NCI-H2171 (cell line): ENCODE measurements around the gene EIF4G3.
A peak's percentile ranks its signal among the peaks of the same experiment; 100 is the strongest.

Experiments
- DNase-seq: peaks from one replicate; lab custom pipeline; 2025; lab: John Stamatoyannopoulos, UW

EIF4G3 gene

GRCh38 chr1:20993716-20994575 lies 182.8 kb downstream of the EIF4G3 start:
- DNase-seq = no peak

DNA sequence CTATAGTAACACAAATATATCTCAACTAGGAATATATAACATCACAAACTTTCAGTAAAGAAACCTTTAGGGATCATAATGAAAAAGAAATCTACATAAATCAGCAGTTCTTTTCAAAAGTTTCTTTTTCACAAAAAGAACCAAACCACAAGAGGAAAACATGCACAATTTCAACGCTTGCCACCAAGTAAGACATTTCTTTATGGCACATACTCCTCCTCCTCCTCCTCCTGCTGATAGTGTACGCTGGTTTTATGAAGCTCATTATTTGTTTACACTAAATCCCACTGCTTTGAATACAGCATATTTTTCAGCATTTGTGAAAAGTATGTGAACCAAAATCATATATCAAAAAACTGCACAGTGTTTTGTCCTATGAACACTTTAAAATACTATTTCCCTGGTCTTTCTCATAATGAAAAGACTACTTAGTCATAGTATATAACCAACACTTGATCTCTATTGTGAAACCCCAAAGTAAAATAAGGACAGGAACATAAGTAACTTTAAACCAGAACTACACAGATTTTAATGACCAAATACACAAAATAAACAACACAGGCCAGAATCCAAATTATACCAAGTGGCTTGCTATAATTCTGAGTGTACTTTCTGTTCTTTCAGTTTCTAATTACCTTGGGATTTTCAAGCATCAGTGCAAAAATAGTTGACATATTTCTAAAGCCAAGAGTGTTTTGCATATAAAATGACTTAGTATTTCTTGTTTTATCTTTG lies 184.2 kb downstream of the EIF4G3 start:
- DNase-seq = no peak

GRCh38 chr1:20988943-20989342 lies 187.8 kb downstream of the EIF4G3 start:
- DNase-seq = no peak

GRCh38 chr1:20987831-20988825 lies 188.6 kb downstream of the EIF4G3 start:
- DNase-seq = no peak

- DNase-seq = no peak
These were observed 193.3 kb downstream of the EIF4G3 start for GRCh38 chr1:20983297-20983889.

DNA sequence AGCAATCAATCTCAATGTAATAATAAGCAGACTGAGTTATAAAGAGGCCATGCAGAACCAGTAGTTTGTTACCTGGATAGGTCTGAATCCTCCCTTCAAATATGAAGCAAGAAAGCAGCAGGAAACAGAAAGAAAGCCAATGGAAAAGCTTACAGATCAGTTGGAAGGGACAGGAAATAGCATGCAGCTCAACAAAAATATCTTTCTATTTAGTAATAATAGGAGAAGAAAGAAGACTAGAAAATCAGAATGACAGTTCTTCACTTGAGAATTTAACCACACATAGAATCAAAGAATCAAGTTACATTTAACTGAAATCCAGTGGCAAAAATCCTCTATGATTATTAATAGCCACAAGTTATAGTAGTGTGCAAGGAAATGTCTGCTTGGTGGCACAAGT lies 194.4 kb downstream of the EIF4G3 start:
- DNase-seq = no peak

- no peak for DNase-seq
These were observed 194.8 kb downstream of the EIF4G3 start for GRCh38 chr1:20981915-20982314.

- DNase-seq = no peak
These were observed 196.6 kb downstream of the EIF4G3 start for GRCh38 chr1:20980051-20980450.

DNA sequence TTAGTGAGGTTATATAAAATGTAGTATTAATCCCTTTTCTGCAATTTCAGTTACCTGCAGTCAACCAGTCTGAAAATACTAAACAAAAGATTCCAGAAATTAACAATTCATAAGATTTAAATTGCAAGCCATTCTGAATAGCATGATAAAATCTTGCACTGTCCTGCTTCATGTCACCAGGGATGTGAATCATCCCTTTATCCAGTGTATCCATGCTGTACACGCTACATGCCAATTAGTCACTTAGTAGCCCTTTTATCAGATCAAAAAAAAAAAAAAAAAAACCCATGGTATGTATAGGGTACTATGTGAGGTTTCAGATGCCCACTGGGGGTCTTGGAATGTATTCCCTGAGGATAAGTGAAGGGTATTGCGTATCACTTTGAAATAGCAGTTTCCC lies 198.3 kb downstream of the EIF4G3 start:
- no peak for DNase-seq

- no peak for DNase-seq
These were observed 201.0 kb downstream of the EIF4G3 start for GRCh38 chr1:20975668-20976067.

DNA sequence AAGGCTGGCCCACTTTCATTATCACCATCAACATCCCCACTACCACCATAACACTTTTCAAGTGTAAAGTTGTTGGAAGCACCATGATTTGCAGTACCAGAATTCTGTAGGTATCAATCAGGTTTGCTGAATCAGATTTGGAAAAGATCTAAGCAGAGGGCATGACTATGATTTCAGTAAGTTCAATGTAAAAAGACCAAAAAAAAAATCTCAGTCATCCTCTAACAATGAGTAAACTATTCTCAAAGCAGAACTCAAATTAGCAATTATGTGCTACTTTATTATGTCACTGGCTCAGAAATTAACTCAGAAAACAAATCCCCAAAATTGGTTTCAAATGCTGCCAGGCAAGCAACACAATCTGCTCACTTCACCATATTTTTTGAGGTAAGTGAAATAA lies 201.7 kb downstream of the EIF4G3 start:
- DNase-seq = peak; percentile 50

DNA sequence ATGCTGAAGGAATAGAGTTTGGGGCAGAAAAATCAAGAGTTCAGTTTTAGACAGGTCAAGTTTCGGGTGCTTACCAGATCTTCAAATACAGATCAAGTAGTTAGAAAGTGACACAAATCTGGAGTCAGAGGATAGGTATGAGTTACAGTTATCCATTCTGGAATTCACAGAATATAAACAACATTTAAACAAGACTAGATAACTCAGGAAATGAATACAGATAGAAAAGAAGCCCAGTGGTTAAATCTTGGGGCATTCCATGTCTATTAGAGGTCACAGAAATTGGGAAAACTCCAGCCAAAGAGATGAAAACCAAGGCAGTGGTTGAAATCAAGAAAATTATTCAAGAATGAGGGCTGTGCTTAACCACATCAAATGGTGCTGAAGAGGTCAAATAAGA lies 202.6 kb downstream of the EIF4G3 start:
- DNase-seq = no peak

DNA sequence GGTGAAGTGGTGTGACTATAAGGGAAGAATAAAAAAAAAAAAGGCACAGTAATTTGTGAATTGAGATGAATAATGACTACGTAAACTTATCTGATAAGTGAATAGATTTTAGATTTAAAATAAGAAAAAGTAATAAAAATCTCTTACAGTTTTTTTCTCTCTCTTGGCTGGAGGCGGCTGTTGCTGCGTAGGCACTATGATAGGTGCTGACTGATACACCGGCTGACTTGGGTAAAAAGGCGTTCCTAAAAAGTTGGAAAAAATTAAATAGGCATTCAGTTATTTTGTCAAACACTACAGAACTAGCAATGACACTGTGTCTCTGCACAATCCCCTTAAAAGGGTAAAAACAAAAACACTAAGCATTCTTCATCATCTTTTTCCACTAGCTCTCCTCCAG lies 203.8 kb downstream of the EIF4G3 start:
- DNase-seq = no peak

GRCh38 chr1:20964540-20965484 lies 211.9 kb downstream of the EIF4G3 start:
- DNase-seq = no peak

- no peak for DNase-seq
These were observed 214.0 kb downstream of the EIF4G3 start for GRCh38 chr1:20962576-20963258.

GRCh38 chr1:20958430-20958829 lies 218.3 kb downstream of the EIF4G3 start:
- DNase-seq = no peak

DNA sequence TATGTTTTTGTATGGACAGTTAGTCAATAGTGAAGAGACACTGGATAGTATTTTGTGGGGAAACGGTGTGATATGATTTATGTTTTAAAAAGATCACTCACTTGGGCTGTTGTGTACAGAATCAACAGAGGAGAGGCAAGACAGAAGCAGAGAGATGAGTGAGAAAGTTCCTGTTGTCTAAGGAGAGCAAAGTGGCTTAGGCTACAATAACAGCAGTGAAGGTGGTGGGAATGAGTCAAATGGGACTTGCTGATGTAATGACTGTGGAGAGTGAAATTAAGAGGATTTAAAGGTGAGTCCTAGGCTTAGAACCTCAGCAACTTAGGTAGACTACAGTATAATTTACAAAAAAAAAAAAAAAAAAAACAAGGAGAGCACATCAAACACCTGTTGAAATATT lies 220.4 kb downstream of the EIF4G3 start:
- no peak for DNase-seq

DNA sequence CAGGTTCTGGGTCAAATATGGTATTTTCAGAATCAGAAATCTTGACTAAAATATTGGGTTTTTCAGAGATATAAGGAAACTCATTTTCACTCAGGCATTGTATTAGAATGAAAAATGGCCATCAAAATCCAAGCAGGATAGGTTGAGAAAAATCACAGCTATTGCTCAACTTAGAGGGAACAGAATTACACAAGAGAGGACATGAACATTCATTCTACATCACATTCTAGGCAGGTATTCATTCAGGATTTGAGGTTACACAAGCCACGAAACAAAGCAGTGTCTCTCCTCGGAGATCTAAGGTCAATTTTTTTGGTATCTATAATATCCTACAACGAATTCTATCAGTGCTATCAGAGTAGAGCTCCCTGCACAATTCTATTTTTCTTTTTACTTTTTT lies 226.0 kb downstream of the EIF4G3 start:
- no peak for DNase-seq

GRCh38 chr1:20949871-20950590 lies 226.7 kb downstream of the EIF4G3 start:
- DNase-seq = no peak
